Mesenteric fat pad (tissue), 1 donor: ENCODE data around the gene BCAS3. TPM values are rescaled to one million over a fixed set of nuclear protein-coding genes. Genes with fewer than 3 reads are reported as not detected.

Experiments used
- DNase-seq: peaks from one replicate; pipeline ENCODE4 v3.0.0-alpha.2; 2020; ENCODE audit warnings: low spot score
- total RNA-seq: library from RNA; stranded (reverse); fragmentation: NEBNext Ultra II Directional; extraction: Animal tissue kit (Norgen Biotek cat#: 25700); gene quantifications from one replicate; pipeline ENCODE4 v1.2.1, GENCODE V29; 2021
- donor health status: DM: yes; HTN: yes; CAD: no.

The BCAS3 gene
- total RNA-seq, 1 donor from 2014 or later, result 20.8 TPM

DNA sequence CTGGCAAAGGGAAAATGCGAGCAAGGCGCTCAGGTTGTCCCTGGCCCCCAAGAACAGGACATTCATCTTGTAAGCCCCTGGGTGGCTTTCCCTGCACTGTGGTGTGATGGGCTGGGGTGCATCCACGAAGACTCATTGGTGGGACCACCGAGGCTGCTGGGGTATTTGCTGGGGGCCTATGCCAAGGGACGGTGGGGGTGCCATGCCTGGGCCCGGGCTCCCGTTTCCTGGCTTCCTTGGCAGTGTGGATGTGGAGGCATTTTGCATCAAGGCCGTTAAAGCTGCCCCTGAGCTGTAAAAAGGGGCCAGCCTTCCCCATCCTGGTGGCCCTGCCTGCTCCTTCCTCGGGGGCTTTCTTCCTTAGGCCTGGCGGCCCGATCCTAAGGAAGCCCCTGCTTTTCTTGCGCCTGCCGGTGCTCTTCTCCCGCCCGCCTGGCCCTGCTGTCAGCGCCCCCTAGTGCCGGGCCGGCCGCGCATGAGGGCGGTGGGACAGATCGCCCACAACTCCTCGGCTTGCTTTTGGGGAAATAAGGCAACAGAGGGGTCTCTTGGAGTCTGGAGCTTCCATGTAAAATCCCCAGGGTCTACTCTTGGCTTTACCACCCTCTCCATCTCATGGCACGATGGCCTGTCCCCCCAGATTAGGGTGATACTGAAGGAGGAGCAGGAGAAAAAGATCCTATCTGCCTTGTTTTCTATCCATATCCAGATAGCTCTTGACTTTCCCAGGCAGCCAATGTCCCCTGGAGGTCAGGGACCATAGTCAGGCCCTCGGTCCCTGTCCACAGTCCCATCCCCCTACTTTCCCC is 712.2 kb downstream of the BCAS3 start:
- DNase-seq, result no peak

DNA sequence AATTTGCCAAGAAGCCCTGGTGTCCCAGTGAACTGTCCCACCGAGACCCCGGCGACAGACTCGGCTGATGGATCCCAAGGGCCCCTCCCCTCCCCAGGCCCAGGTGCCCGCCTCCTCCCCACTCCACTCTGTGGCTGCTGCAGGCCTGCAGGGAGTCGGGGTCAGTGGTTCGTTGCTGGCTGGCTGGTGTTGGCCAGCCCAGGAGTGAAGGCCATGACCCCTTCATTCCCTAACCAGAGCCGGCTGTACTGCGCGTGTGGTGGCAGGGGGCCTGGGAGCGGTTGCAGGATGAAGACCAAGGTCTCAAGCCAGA is 712.8 kb downstream of the BCAS3 start:
- DNase-seq, result no peak

DNA sequence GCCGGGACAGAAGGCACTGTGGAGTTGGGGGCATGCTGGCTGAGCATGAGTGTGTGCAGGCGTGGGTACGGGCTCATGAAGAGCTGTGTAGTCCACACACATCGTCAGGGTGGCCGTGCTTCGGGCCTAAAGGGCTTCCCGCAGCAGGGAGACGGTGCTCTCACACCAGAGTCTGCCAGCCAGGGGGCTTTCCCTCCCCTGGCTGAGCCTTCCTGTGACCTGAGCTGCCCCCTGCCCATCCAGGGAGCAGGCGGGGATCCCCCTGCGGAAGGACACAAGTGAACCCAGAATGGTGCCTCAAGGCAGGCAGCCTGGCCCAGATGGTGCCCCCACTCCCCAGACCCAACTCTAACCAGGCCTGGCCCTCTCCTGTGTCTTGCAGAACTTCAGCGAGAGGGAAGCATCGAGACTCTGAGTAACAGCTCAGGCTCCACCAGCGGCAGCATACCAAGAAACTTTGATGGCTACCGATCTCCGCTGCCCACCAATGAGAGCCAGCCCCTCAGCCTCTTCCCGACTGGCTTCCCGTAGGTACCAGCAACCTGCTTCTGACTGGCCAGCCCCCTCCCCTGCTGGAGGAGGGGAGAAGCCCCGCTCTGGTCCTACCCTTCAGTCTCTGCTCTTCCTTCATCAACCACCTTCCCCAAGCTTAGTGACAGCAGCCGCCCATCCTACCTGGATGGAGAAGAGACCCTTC is 714.1 kb downstream of the BCAS3 start:
- DNase-seq, result no peak

DNA sequence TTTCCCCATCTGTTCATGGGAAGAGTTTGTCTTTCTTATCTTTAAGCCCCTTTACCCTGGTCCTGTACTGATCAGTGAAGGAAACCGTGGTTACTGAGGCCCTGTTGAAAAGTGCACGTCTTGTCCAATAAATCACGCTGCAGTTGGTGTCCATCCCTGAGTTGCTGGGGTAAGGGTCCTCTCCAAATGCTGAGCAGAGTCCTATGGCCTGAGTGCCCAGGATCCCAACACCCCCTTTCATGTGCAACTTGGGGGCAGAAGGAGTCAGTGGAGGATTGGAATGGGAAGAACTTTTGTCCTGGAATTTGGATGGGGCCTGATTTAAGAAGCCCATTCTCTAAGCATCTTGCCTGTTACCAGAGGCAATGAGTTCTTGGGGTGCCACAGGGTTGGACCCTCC is 715.0 kb downstream of the BCAS3 start:
- DNase-seq, result no peak

DNA sequence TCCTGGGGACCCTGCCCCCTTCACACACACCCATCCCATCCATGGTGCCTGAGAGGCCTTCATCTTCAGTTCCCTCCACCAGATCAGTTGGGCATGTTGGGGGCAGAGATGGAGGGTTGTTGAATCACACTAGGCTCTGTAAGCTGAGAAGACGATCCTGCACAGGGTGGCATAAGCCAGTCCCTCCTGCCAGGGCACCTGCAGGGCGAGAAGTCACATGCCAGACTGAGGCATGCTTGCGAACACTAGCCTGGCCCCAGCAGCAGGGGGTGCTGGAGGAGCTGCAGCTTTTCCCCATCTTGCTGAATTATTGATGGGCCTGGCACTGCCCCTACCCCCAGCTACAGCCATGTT is 715.9 kb downstream of the BCAS3 start:
- no peak for DNase-seq

DNA sequence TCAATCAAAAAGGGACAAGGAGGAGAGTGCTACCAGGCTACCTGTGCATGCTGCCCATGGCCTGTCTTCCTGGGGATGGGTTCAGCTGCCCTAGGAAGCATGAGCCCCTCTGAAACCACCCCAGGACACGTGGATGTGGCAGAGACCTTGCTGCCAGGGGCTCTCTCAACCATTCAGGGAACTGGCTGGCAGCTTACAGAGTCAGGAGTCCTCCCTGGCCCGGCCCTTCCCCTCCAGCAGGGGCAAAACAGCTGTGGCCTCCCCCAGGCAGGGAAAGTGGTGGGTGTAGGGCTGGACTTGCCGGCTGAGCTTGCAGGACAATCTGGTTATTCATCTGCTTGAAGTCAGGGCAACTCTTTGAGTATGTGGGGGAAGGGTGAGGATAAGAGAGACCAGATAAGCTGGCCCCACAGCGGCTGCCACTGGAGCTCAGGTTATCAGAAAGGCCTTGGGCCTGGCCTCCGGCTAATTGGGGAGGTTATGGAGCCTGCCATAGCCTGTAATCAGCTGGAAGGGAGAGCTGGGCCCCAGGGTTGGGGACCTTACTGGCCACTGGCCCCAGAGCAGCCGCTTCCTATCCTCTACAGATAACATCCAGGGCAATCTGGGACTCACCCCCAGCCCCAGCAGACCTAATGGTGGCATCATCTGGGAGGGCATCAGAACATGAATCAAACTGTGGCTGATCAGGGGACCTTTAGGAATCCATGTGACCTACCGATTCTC is 716.4 kb downstream of the BCAS3 start:
- DNase-seq, result no peak

DNA sequence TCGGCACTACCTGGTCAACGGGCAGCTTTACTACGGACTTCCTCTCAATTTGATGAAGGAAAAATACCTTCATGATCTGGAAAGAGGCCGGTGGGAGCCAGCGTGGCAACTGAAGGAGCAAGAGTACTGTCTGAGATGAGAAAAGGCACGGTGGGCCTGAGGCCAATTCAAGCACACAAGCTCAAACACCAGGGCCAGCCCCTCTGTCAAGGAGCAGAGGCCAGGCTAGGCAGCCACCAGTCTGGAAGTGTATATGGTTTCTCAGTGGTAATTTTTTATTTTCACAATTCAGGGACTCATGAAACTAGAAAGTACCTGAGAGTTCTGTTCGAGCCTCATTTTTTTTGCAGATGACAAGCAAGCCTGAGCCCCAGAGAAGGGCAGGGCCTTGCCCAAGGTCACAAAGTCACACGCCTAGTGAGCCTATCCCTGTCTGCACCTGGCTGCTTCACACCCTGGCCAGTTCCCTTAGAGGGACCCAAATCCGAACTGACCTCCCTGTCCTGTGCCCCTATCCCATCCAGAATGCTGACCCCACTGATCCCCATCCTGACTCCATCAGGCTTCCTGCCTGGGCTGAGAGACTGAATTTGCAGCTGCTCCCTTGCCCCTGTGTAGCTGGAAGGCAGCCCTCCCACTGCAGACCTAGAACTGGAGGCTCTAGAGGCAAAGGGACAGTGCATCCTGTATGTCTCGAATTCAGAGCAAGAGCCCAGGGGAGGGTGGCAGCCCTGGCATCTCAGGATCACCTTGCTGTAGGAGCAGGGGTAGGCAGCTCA is 717.2 kb downstream of the BCAS3 start:
- DNase-seq, result no peak

DNA sequence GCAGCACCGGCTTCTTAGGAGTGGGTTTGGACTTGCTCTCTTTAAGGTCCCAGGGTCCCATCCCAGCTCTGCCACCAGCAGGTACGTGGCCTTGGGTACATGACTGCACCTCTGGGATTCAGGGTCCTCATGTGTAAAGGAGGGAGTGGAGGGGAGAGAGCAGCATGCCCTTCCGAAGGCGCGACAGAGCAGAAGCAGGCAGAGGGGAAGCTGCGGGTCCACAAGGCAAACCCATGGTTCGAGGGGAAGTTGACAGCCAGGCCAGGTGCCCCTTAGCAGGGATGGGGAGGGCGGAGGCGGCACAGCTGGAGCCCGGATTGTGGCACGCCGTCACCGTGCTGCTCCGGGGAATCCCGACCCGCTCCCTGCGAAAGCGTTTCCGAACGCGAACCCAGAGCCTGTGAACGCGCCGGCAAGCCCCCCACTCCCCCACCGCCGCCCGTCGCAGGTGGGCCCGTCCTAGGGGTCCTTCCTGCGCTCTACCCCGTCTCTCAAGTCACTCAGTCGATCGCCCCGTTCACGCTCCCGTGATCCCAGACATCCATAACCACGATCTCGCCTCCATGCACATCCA is 717.8 kb downstream of the BCAS3 start:
- DNase-seq, result no peak

DNA sequence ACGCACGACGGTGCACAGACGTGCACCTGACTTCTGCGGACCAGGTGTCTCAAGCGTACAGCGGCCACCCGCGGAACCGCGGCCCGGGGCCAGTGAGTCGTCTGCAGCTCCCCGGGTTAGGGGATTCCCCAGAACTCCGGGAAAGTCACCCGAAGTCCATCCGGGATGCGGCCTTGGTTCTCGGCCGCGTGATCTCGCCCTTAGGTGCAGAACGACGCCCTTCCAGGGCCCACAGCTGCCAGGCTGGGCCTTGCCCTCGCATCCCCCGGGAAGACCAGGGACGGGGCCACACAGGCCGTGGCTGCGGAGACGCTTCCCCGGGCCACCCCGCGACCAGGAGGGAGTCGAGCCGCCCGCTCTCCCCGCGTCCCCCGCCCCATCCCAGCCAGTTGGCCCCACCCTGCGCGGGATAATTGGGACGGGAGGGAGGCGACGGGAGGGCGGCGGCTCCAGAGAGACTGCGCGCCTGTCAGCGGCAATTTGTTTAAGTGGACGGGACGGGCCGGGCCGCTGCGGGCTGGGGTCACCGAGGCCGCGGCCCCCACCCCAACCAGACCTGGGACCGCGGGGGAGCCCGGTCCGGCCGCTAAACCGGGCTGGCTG is 718.4 kb downstream of the BCAS3 start:
- DNase-seq, result no peak

DNA sequence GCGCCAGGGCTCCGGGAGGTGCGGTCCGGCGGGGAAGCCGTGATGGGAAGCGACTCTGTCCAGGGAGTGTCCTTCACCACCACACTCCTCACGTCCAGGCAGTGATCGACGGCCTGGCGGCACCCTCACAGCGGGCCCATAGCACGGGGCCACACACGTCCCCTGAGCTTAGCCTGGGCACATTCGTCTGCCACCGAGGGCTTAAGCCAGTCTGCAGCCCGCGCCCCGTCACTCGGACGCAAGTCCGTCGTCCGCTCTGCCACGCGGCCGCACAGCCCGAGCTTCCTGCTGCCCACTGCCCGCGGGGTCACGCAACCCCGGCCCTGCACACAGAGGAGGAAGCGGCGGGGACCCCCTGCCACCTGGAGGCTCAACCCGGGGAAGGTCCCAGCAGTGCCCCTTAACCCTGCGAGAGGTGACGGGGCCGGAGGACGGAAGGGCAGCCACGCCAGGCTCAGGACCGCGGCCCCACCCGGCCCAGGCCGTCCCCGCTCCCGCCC is 719.0 kb downstream of the BCAS3 start:
- no peak for DNase-seq

DNA sequence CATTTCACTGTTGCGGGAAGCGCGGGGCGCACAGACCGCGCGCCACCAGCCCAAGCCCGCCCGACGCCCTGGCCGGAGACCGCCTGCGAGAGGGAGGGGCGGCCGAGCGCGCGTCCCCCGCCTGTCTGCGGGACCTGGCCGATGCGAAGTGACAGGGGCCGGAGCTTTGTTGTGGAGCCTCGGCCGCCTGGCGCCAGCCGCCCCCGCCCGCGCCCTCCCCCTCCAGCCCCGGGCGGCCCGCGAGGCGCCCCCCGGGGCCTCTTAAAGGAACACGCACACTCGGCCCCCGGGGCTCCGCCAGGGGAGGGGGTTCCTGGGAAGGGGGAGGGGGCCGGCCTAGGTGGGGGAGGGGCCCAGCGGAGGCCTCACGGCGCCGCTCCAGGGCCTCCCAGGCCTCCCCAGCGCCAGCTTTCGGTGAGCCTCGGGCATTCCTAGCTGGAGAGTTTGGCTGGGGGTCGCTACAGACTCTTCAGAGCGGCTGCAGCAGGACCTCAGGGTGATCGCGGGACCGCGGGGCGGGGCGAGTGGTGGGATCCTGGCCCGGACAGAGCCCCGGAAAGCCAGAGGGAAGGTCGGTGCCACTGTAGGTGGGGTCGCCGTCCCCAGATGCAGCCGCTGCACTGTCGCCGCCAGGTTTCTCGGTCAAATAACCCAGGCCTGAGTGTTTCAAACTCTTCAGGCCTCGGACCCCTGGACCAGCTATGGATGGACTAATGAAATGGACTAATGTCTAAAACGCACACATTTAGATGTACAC is 719.6 kb downstream of the BCAS3 start:
- no peak for DNase-seq

DNA sequence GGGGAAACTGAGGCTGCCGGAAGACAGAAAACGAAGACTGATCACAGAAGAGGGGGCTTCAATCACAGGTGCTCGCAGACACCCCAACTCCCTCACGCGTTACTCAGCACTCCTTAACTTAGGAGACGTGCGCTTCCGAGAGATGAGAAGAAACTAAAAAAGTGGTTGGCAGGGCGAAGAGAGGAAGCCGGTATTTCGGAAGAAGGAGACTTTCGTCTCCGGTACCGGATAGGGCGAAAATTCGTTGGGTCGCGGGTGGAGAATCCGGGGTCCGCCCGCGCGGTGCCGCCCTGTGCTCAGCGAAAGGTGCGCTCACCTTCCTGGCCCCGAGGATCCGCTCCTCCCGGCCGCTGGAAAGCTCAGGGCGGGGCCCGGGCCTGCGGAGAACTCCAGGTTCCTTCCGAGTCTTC is 721.1 kb downstream of the BCAS3 start:
- DNase-seq, result no peak

DNA sequence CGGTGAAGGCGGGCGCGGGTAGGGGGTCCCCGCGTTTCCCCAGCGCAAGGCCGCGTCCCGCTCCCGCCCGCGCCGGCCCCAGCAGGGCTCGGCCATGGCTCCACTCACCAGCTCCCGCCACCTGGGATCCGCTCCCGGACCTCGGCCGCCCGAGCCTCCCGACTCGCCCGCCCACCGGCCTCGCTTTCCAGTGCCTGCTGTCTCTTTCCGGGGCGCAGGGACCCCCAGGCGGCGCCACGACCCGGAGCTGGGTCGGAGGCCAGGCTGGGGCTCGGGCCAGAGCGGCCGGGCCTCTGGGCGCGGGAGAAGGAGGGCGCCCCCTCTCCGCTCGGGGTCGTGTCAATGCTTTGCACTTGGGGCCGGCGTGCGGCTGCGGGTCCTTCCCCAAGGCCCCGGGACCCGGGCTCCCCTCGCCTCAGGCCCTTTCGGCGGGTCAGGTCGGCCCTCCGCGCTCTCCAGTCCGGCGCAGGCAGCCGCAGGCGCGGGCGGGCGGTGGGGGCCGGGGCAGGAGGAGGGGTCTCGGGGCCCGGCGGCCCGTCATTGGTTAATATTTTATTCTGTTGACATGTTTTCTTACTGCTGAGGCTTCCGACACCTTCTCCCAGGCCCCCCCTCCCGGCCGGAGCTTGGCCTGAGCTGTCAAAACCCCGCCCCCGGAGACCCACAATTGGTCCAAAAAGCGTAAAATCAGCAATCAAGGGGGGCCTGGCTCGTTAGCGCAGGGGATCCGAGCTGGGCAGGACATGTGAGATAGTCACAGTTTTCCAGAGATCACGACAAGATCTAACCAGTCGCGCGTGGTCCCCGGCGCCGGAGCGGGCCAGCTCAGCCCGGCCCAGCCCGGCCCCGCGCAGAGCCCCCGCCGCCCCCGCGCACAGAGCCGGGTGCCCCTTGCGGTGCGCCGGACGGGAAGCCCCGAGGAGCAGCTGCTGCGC is 721.7 kb downstream of the BCAS3 start, which contains the start of gene TBX2:
Gene TBX2, plus strand, starts transcription at position 713 of the 935 bp plus-strand sequence. CDS start 334 bp downstream, outside the sequence.
- no peak for DNase-seq

DNA sequence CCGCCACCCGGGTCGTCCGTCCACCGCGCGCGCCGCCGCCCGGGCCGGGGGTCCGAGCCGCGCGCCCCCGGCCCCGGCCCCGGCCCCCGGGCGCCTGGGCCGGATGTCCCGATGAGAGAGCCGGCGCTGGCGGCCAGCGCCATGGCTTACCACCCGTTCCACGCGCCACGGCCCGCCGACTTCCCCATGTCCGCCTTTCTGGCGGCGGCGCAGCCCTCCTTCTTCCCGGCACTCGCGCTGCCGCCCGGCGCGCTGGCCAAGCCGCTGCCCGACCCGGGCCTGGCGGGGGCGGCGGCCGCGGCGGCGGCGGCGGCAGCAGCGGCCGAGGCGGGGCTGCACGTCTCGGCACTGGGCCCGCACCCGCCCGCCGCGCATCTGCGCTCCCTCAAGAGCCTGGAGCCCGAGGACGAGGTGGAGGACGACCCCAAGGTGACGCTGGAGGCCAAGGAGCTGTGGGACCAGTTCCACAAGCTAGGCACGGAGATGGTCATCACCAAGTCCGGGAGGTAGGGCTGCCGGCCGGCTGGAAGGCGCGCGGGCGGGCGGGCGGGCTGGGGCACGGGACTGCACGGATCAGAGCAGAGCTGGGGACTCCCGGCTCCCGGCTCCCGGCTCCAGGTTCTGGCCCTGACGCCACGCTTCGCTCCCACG is 722.5 kb downstream of the BCAS3 start:
- DNase-seq, result no peak

DNA sequence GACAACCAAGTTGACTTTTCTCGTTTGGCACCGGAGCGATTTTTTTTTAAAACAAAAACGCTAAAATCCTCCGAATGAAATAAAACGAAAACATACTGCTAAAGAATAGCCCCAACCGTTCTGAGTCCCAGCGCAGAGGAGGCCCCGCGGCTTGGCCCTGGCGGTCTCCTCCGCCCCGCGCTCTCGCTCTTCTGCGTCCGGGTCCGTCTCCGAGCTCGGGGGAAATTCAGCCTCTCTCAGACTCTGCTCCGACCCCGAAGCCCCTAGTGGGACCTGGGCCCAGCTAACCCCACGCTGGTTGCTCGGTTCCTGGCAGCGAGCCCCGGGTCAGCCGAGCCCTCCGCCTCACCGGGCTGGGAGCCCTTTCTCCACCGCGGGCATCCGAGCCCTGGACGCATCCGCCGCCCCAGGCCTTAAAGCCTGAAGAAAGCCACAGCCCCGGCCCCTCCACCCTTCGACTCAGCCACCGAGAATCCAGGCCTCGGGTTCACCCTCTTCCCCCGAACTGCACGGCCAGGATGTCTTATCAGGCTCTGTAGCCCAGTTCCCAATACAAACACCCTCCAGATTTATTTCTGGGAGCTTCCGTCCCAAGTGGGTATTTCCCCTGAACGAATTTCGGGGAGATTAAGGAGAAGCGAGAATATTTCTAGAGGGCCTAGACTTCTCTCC is 723.2 kb downstream of the BCAS3 start:
- no peak for DNase-seq

DNA sequence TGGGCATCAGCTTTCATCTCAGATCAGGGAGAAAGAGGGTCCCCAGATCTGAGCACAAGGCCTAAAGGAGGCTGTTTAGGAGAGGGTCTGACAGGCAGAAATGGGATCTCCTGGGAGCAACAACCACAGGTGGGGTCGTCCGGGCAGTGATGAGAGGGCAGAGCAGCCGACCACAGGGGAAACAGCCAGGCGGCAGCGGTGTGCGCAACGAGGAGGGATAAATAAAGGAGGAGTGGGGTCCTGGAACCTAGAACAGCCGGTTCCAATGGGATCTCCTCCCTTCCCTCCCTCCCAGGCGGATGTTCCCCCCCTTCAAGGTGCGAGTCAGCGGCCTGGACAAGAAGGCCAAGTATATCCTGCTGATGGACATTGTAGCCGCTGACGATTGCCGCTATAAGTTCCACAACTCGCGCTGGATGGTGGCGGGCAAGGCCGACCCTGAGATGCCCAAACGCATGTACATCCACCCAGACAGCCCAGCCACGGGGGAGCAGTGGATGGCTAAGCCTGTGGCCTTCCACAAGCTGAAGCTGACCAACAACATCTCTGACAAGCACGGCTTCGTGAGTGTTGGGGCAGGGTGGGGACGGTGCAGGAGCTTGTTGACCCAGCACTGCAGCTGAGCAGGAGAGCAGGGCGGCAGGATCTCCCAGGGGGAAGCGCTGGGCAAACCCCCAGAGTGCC is 723.9 kb downstream of the BCAS3 start:
- DNase-seq, result no peak

DNA sequence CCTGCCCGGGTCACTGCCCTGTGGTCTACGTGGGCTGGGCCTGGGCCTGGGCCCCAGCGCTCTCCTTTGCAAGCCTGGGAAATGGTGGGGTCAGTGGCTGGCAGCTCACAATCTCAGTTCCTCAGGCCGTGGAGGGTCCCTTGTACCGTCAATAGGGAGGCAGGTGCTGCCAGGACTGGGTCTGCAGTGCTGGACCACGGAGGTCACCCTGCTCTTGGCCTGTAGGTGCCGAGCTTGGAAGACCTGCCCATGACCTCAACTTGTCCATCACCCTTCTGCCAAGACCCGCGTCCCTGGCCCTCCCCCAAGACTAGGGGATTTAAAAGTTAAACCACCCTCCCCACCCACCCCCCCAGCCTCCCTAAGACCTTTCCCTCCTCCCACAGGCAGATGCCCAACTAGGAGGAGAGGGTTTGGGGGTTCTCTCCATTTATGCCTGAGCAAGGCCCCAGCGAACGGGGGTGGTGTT is 724.5 kb downstream of the BCAS3 start:
- DNase-seq, result no peak
